SIG-M5 (cell line): Measurements from ENCODE around the gene CLSTN1.
"Not testable (repeated sequence)": the region's sequence is repeated elsewhere in the genome, so short reads cannot be mapped to it uniquely, and the experiment has no call there.

Source experiments
- DNase-seq: peaks from one replicate; lab custom pipeline; 2025; lab: John Stamatoyannopoulos, UW

The CLSTN1 gene

DNA sequence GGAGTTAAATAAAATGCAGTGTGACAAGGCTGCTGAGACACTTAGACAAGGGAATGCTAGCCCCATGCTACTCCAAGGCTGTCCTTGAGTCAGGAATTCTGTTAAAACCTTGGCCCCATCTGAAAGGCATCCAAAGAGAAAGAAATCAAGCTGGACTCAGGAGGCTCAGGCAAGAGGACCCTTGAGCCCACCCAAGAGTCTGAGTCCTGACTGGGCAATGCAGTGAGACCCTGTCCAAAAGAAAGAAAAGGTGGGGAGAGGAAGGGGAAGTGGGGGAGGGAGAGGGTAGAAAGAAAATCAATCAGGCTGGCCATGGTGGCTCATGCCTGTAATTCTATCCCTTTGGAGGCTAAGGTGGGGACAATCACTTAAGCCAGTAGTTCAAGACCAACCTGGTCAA lies 26.7 kb downstream of the CLSTN1 start:
- no peak for DNase-seq

DNA sequence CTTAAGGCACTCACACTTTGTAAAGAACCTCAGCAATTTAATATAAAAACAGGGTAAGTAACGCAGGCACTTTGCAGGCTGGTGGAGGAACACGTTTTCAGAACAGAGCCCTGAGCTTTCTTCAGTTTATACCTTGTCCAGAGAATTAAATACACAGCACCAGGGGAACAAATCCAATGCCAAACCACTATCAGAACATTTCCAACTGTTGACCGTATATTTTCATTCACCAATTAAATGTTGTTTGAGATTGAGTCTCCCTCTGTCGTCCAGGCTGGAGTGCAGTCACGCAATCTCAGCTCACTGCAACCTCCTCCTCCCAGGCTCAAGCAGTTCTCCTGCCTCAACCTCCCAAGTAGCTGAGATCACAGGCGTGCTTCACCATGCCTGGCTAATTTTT lies 29.7 kb downstream of the CLSTN1 start:
- DNase-seq, result no peak

DNA sequence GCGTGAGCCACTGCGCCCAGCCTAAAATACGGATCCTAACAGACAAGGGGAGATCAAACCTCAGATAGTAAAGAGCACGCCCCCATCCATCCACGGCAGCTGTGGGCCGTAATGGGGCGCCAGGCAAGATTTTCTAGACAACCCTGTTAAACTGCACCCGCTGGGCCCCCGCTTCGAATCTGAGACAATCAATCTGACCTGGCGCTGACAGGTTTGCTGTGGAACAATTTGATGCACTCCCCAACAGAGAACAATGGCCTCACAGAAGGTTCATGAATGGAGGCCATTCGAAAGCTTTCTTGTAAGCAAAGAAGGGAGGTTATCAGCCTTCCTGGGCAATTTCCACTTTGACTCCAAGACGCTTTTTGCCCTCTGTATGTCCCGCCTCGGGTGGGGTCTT lies 30.5 kb downstream of the CLSTN1 start:
- DNase-seq, result no peak

DNA sequence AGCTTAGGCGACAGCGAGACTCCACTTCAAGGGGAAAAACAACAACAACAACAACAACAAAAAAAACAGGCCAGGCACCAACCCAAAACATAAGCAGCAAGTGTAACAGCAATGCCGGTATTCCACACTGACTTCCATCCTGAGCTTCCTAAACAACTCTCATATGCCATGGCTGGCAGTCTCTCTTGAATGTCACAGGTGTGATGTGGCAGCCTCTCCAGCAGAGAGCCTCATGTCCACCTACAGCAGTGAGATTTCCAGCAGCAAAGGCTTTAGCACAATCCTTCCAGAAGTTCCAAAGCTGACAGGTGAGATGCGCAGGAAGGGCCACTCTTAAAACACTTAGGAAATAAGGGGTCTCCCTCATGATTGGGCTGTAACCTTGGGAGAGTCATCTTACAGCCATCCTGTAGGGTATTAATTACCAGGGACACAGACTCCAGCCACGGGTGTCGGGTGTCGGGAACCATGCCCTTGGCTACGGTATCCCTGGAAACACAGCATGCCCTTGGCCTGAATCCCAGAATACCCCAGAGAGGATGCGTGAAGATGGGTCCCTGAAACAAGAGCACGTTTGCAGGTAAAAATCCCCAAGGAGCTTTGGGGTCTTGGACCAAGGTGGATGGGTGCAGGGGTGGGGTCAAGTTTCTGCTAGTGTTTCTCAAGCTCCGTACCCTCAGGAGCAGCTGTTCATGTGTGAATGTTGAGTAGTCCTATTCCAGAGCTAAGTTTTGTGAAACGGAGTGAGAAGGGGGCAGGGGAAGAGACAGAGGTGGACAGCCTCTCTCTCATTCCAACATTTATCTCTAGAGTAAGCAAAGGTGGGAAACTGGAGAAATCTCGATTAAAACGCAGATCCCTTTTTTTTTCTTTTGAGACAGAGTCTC lies 31.4 kb downstream of the CLSTN1 start:
- no peak for DNase-seq

DNA sequence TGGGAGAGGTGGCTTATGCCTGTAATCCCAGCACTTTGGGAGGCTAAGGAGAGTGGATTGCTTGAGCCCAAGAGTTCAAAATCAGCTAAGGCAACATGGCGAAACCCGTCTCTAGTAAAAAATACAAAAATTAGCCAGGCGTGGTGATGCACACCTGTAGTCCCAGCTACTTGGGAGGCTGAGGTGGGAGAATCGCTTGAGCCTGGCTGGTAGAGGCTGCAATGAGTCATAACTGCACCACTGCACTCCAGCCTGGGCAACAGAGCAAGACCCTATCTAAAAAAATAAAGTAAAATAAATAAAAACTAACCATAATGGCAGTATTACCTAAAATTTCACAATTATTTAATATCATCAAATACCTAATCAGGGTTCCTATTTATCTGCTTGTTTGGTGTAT lies 34.1 kb downstream of the CLSTN1 start:
- not testable (repeated sequence) for DNase-seq

DNA sequence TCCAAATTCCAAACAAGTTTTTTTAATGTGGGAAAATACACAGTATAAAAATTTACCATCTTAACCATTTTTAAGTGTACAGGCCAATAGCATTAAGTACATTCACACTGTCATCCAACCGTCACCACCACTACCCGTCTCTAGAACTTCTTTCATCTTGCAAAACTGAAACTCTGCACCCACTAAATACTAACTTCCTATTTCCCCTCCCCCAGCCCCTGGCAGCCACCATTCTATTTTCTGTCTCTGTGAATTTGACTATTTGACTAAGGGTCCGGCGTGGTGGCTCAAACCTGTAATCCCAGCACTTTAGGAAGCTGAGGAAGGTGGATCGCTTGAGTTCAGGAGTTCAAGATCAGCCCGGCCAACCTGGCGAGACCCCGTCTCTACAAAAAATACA lies 36.1 kb downstream of the CLSTN1 start:
- DNase-seq, result no peak

DNA sequence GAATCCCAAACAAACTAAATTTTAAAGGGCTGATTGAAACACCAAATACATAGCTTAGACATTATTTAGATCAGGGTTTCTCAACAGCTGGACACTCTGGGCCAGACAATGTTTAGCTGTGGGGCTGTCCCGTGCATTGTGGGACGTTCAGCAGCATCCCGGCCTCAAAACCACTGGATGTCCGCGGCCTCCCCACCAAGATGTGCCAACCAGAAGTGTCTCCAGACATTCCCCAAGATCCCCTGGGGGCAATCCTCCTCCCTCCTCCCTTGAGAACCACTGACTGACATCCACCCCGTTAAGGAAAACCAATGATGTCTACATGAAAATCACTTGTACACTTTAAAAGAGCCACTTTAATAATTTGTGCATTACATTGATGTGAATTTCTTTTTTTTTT lies 38.4 kb downstream of the CLSTN1 start:
- DNase-seq, result no peak

DNA sequence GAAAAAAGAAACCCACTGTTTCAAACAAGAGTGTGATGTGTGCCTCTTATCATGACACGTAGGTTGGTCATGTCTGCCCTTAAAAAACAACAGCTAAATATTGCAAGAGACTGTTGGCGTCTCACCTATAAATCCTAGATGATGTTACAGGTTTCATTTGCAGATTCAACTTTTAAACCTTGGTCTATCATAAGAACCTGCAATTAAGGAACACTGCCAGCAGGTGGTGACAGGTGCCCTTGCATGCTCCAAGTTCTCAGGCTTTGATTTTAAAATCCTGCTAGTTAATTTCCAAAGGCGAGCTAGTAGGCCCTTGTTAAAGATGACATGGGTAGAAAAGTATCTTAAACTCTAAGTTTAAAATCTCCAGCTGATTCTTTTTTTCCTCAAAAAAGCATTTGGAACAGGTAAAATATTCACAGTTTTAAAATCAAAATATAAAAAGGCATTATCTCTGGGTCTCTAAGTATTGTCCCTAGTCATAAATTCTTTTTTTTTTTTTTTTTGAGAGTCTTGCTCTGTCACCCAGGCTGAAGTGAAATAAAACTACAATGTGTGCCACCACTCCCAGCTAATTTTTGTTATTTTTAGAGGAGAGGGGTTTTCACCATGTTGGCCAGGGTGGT lies 39.1 kb downstream of the CLSTN1 start:
- DNase-seq, result no peak

DNA sequence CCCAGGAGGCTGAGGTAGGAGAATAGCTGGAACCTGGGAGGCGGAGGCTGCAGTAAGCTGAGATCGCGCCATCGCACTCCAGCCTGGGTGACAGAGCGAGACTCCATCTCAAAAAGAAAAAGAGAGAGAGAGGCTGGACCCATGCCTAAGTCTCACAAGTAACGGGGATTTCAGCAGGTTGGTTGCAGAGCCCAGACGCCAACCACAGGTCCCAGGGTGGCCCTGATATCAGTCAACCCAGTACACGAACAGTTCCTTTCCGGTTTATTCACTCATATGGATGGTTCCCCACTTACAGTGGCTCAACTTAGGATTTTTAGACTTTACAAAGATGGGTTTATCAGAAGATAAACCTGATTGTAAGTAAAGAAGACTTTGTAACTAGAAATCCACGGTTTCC lies 40.9 kb downstream of the CLSTN1 start:
- no peak for DNase-seq

DNA sequence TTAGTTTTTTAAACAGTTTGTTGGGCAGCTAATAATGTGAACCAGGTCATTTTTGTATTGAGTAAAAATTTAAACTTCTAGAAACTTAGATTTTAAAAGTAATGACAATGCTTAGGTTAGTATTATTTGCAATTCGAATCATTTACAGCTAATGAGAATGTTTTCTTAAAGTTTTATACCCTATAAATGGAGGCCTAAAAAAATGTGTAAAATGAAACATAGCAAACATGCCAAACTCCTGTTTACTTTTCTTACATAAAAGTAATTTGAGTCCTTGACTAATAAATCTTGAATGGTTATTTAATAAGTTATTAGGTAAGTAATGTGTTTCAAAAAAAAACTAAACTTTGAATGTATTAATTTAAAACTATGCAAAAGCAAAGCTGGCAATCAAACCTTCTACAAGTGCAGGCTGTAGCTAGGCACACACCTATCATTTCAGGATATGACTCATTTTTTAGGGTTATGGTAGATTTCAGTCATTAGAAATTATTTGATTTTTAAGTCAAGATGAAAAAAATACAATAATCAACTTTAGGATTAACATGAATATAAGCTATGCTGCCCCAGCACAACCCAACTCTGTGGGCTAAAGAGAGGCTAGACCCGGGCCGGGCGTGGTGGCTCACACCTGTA lies 41.5 kb downstream of the CLSTN1 start:
- DNase-seq, result no peak

DNA sequence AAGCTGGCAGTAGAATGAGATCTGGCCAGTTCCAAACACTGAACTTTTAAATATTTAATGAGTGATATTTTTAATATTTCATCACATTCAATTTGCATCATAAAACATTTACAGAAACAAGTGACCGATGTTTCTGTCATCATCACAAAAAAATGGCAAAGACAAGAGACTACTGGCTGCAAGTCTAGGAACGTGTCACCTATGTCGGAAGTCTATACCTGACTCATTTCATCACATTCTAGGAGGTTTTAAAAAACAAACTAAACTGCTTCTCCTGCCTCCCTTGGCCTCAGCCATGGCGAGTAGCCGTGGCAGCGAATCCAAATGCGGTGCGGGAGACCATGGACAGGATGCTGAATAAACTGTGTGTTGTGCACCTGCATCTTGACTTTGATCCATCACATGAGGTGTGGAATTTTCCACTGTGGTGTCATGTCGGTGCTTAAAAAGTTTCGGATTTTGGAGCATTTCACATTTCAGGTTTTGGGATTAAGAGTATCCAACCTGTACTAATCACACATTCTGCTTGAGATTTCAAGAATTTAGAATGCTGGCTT lies 43.1 kb downstream of the CLSTN1 start:
- DNase-seq, result no peak

DNA sequence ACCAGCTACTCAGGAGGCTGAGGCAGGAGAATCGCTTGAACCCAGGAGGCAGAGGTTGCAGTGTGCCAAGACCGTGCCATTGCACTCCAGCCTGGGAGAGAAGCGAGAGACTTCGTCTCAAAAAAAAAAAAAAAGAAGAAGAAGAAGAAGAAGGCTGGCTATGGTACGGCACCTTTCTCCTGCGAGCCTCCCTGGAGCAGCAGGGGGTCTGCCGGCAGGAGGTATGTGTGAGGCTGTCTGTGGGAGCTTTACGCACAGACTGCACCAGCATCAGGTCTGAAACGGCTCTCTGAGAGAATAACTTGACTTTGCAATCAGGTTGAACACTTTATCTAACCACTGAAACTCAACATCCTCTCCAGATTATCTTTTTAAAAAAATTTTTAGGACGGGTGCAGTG lies 44.9 kb downstream of the CLSTN1 start:
- no peak for DNase-seq

DNA sequence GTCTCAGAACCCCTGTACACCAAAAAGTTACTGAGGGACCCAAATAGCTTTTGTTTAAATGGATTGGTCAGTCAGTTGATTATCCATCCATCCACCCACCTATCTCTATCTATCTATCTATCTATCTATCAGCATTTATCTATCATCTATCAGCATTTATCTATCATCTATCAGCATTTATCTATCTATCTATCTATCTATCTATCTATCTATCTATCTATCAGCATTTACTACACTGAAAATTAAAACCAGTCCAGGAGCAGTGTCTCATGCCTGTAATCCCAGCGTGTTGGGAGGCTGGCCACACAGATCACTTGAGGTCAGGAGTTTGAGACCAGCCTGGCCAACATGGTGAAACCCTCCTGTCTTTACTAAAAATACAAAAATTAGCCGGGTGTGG lies 47.1 kb downstream of the CLSTN1 start:
- no peak for DNase-seq

DNA sequence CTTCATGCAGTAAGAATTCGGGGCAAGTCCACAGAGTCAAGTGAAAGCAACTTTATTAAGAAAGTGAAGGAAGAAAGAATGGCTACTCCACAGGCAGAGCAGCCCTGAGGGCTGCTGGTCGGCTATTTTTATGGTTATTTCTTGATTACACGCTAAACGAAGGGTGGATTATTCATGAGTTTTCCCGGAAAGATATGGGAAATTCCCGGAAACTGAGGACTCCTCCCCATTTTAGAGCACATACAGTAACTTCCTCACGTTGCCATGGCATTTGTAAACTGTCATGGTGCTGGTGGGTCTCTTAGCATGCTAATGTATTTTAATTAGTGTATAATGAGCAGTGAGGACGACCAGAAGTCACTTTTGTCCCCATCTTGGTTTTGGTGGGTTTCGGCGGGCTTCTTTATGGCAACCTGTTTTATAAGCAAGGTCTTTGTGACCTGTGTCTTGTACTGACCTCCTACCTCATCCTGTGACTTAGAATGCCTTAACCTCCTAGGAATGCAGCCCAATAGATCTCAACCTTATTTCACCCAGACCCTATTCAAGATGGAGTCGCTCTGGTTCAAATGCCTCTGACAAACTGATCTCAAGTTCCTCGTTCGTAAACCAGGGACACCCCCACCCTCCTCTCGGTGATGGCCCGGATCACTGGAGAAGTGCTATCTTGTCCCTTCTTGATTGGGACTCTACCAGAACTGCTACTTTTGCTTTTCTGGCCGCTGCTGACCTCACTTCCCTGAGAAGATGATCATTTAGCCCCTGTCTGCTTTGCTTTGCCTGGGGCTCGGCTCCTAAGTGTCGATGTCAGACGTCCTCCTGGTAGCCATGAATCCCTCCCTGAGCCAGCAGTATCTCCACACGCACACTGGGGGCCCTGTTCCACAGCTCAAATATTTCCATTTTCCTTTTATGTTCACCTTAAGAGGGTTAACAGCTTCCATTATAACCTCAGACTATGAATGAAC lies 48.8 kb downstream of the CLSTN1 start:
- no peak for DNase-seq

DNA sequence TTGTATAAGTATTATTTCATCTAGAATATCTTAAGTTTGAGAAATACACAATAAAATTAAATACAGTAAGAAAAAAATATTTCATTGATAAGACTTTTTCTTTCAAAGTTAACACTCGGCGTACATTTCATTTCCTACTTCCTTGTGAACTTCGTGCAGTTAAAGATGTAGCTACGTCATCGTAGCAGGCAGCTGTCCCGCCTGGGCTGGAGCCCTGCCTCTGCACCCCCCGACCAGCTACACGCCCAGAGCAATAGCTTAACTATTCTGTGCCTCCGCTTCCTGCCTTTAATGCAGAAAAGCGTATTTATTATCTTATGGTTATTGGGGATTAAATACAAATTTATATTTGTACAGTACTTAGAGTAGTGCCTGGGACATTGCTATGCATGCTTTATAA lies 53.5 kb downstream of the CLSTN1 start:
- no peak for DNase-seq

DNA sequence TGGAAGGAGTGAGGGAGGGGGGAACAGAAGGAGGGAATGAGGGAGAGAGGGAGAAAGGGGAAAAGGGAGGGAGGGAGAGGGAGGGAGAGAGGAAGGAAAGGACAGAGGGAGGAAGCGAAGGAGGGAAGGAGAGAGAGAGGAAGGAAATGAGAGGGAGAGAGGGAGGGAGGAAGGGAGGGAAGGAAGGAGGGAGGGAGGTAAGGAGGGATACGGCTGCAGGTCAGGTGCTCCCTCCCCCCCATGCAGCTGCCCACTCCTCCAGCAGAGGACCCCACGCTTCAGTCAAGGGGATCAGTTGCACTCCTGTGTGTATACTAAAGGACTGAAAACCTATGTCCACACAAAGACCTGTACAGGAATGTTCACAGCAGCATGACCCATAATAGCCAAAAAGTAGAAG lies 54.8 kb downstream of the CLSTN1 start:
- no peak for DNase-seq

DNA sequence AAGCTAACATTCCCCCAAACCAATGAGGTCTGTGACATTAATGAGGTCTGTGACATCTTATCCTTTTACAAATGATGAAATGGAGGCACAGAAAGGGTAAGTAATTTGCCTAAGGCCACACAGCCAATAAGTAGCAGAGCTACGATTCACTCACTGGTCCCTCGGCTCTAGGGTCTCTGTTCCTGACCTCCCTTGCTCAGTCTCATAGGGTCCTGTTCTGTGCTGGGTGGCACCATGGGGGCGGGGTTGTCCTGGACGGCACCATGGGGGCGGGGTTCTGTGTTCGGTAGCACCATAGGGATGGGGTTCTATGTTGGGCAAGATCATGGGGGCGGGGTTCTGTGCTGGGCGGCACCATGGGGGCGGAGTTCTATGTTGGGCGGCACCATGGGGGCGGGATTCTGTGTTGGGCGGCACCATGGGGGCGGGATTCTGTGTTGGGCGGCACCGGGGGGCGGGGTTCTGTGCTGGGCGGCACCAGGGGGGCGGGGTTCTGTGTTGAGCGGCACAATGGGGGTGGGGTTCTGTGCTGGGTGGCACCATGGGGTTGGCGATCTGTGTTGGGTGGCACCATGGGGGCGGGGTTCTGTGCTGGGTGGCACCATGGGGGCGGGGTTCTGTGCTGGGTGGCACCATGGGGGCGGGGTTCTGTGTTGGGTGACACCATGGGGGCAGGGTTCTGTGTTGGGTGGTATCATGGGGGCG lies 55.6 kb downstream of the CLSTN1 start:
- DNase-seq, result no peak

DNA sequence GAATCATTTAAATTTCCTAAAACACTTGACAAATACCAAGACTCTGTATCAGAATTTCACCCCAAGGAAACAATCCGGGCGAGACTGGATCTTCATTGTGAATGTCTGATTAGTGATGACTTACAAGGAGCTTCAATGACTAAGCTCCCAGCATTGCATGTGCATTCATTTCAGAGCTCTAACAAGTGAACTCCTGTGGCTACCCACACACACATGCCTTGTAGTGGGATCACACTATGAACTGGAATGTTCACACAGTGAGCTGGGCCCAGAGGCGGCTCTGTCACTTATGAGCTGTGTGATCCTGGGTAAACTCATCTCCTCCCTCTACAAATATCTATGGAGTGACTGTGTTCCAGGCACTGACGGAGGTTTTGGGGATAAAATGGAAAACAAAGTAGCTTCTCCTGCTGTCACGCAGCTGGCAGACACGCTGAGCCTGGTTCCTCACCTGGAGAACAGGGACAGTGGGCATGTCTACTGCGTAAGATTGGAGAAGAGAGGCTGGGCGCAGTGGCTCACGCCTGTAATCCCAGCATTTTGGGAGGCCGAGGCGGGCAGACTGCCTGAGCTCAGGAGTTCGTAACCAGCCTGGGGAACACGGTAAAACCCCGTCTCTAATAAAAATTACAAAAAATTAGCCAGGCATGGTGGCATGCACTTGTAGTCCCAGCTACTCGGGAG lies 56.9 kb downstream of the CLSTN1 start:
- DNase-seq, result no peak

DNA sequence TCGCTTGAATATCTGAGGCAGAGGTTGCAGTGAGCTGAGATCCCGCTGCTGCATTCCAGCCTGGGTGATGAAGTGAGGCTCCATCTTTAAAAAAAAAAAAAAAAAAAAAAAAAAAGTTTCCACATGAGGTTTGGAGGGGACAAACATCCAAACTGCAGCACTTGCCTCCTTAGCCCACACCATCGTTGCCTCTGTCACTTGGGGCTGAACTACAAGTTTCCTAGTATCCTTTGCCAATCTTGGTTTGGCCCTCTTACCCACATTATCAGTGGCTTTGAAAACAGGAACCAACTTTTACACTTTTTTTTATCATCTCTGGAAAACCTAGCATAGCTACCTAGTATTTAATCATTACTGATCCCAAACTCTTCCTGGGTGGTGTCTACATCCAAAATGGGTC lies 59.2 kb downstream of the CLSTN1 start:
- DNase-seq, result no peak

DNA sequence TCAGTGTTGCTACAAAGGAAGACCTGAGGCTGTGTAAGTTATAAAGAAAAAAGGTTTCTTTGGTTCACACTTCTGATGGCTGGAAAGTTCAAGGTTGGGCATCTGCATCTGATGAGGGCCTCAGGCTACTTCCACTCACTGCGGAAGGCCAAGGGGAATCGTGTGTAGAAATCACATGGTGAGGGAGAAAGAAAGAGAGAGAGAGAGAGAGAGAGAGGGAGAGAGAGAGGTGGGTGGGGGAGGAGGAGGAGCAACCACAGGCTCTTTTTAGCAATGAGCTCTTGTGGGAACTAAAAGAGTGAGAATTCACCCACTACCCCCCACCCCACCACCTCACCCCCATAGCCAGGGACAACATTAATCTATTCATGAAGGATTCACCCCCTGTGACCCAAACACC lies 59.9 kb downstream of the CLSTN1 start:
- DNase-seq, result no peak

DNA sequence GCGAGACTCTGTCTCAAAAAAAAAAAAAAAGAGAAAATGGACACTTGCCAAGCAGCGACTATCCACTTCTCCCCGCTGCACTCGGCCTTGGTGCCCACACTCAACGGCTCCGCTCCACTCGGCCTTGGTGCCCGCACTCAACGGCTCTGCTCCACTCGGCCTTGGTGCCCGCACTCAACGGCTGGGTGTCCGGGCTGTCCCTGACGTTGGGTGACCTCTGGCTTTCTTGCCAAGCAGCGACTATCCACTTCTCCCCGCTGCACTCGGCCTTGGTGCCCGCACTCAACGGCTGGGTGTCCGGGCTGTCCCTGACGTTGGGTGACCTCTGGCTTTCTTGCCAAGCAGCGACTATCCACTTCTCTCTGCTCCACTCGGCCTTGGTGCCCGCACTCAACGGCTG lies 61.3 kb downstream of the CLSTN1 start:
- DNase-seq, result not testable (repeated sequence)
